Peyer's patch (tissue), 4 donors: ENCODE data around the gene CYTIP.

Experiments
- CTCF ChIP-seq, 6 experiments: fragments of 450-650 bp in 4 of 6; fragments of 200-600 bp in 2 of 6; sonication (generic) in 1 of 6; IDR thresholded peaks; one replicate each; pipeline ENCODE4 v1.5.1; 2017 to 2019; ENCODE audit warnings: antibody characterized with exemption in 6 of 6, mild to moderate bottlenecking in 3 of 6, moderate library complexity in 1 of 6
- POLR2A ChIP-seq, 2 donors: fragments of 450-650 bp; IDR thresholded peaks; one replicate each; pipeline ENCODE4 v1.5.1; 2017; ENCODE audit warnings: antibody characterized with exemption in 2 of 2, mild to moderate bottlenecking in 2 of 2, moderate library complexity in 2 of 2

- TF ChIP-seq CTCF (IDR thresholded peaks at IDR 0.05) (no peak), POLR2A (IDR thresholded peaks at IDR 0.05) (no peak)
Observed at GRCh38 chr2:157475722-157476390, 32.0 kb upstream of the CYTIP start.
